Measurements from ENCODE around the gene RGS1. TPM values are rescaled to one million over a fixed set of nuclear protein-coding genes. Genes with fewer than 3 reads are reported as not detected.

Gene RGS1
- total and polyA plus RNA-seq, 2 of the 8 experiments (the other 6 are each of a cell fraction or from before 2014, with no cell fraction given), result not detected

DNA sequence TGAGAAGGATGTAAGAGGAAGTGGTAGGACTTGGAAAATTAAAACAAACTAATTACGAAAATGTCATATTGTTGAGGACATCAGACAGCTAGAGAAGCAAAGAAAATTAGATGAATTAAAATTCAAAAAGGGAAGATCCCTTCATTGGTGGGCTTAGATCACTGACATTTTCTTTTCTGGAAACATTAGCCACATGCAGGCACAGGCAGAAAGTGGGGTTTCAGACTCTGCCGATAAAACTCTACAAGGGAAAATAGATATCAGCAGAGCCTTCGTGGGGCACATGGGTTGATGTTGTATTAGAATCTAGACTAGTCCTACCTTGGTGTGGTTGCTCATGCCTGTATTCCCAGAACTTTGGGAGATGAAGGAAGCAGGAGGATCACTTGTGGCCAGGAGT is 12.4 kb upstream of the RGS1 start:
- no peak overlapping the region for H2BK12ac ChIP-seq (ENCODE audit: low read depth, low read length)
- no peak overlapping the region for H3K4ac ChIP-seq (replicated peaks; ENCODE audit: insufficient read length, low read depth, low read length)
- H2BK20ac ChIP-seq (ENCODE audit: low read length), result no peak overlapping the region
- H2BK5ac ChIP-seq (ENCODE audit: low read depth, low read length), result no peak overlapping the region
- H3K9ac ChIP-seq (replicated peaks in 1 of 4; ENCODE audit: extremely low read depth in 1 of 4, low read depth in 3 of 4, low read length in 3 of 4), result no peak overlapping the region
- no peak overlapping the region for H4K91ac ChIP-seq (replicated peaks; ENCODE audit: insufficient read length, low read length)
- no peaks in the 10 kb centered on the region for H3K9me3 ChIP-seq (ENCODE audit: insufficient read depth in 2 of 2, low read depth in 1 of 2, low read length in 1 of 2)
- H3K27ac ChIP-seq (ENCODE audit: low read depth, low read length), result no peak overlapping the region
- H4K5ac ChIP-seq (ENCODE audit: insufficient read length, low read depth, low read length), result no peak overlapping the region
- no peak overlapping the region for H3K14ac ChIP-seq (ENCODE audit: insufficient read length)
- no peaks in the 10 kb centered on the region for H3K27me3 ChIP-seq (replicated peaks in 1 of 4; ENCODE audit: control insufficient read depth in 3 of 4, extremely low read depth in 1 of 4, insufficient read depth in 3 of 4, low read length in 3 of 4)
- no peak overlapping the region for H2AFZ ChIP-seq (ENCODE audit: low read length)
- H4K8ac ChIP-seq (ENCODE audit: extremely low read depth, insufficient read depth, low read length), result no peak overlapping the region
- no peaks in the 10 kb centered on the region for H3K23me2 ChIP-seq (ENCODE audit: low read depth, low read length)
- no peak overlapping the region for H3K18ac ChIP-seq (ENCODE audit: extremely low read depth, low read length)
- no peaks in the 10 kb centered on the region for H3K36me3 ChIP-seq (ENCODE audit: control insufficient read depth in 2 of 4, insufficient read depth in 4 of 4, low read length in 3 of 4)
- H2BK15ac ChIP-seq (ENCODE audit: low read length), result no peak overlapping the region
- H4K20me1 ChIP-seq (replicated peaks in 1 of 2; ENCODE audit: control insufficient read depth in 1 of 2, insufficient read depth in 2 of 2, low read length in 2 of 2), result no peaks in the 10 kb centered on the region
- POLR2A ChIA-PET (ENCODE audit: partially characterized antibody), result no interaction called here
- no peaks in the 10 kb centered on the region for H3K79me2 ChIP-seq (ENCODE audit: control insufficient read depth in 1 of 2, insufficient read depth in 2 of 2, low read length in 2 of 2)
- no peak overlapping the region for H3K23ac ChIP-seq (ENCODE audit: insufficient read length)
- DNase-seq (ENCODE audit: low read depth in 1 of 2, low spot score in 2 of 2) (no peak), FAIRE-seq (no peak)
- 91% methylated on average over 3 of the region's 3 CpGs; no CpG with 5 or more reads in 1 of the 2 experiments for WGBS, 2 experiments (ENCODE audit: extremely low coverage in 1 of 2, insufficient coverage in 1 of 2, insufficient read length in 1 of 2, insufficient replicate concordance in 2 of 2, low coverage in 1 of 2, low lambda C conversion rate in 2 of 2, missing lambda C conversion rate in 1 of 2)
- H2BK120ac ChIP-seq (replicated peaks; ENCODE audit: low read depth, low read length), result no peak overlapping the region
- no peaks in the 10 kb centered on the region for H3K79me1 ChIP-seq (ENCODE audit: low read depth, low read length)
- no peak overlapping the region for H3K56ac ChIP-seq (replicated peaks; ENCODE audit: insufficient read length, low read depth, low read length)
- H2AK5ac ChIP-seq (ENCODE audit: low read depth, low read length), result no peak overlapping the region
- CTCF ChIA-PET (ENCODE audit: partially characterized antibody), result interaction anchor here (1.4 kb wide), 1 partner anchor 66 kb away, joined by 3 read pairs; no protein-coding TSS in a partner anchor
- TF ChIP-seq RFX5 (IDR thresholded peaks at IDR 0.05; ENCODE audit: borderline replicate concordance, low read depth, low read length), result no peak
- no peak for TF ChIP-seq RAD21 (IDR thresholded peaks at IDR 0.05 in 1 of 2, conservative IDR thresholded peaks at IDR 0.05 in 1 of 2; ENCODE audit: low read depth in 2 of 2, low read length in 2 of 2)
- no peak for TF ChIP-seq TAF7 (optimal IDR thresholded peaks at IDR 0.05; ENCODE audit: borderline replicate concordance, low read depth, low read length)
- no peak for TF ChIP-seq RXRA (IDR thresholded peaks at IDR 0.05; ENCODE audit: insufficient read depth, low read depth, low read length)
- TF ChIP-seq RBBP5 (IDR thresholded peaks at IDR 0.05; ENCODE audit: borderline replicate concordance, low read depth, low read length), result no peak
- no peak for TF ChIP-seq JUN (IDR thresholded peaks at IDR 0.05; ENCODE audit: low read depth, low read length)
- H3K4me3 ChIP-seq (ENCODE audit: extremely low read depth in 1 of 4, insufficient read depth in 2 of 4, low read depth in 3 of 4, low read length in 4 of 4), result no peak overlapping the region
- H3K4me2 ChIP-seq (ENCODE audit: insufficient read depth in 1 of 2, low read depth in 2 of 2, low read length in 2 of 2), result no peak overlapping the region
- no peaks in the 10 kb centered on the region for H3K4me1 ChIP-seq (replicated peaks in 1 of 4; ENCODE audit: control insufficient read depth in 3 of 4, insufficient read depth in 4 of 4, low read length in 3 of 4)
